ENCODE results near the gene NSD2. TPM values are rescaled to one million over a fixed set of nuclear protein-coding genes. Genes with fewer than 3 reads are reported as not detected.

The NSD2 gene
- total RNA-seq, 1 experiment from 2014 or later: 136 TPM

- peaks cover 28% of the 10 kb centered on the region for H3K27me3 Mint-ChIP-seq (ENCODE audit: low read depth)
- no peak overlapping the region for H3K9ac ChIP-seq (ENCODE audit: extremely low read depth, insufficient read length, low read length)
- no peaks in the 10 kb centered on the region for H4K20me1 ChIP-seq (ENCODE audit: control insufficient read depth, insufficient read depth, insufficient read length)
- H2BK12ac ChIP-seq (ENCODE audit: insufficient read length, low read depth, low read length): no peak overlapping the region
- H4K91ac ChIP-seq (ENCODE audit: insufficient read length, low read depth, low read length): no peak overlapping the region
- H2BK20ac ChIP-seq (ENCODE audit: low read depth, low read length, poor library complexity, severe bottlenecking): no peak overlapping the region
- no peak overlapping the region for H2BK5ac ChIP-seq (ENCODE audit: insufficient read length, low read length)
- H3K4me1 ChIP-seq (ENCODE audit: insufficient read depth, low read length): no peaks in the 10 kb centered on the region
- peaks cover 5 to 11% (median 6%) of the 10 kb centered on the region in 3 experiments for H3K36me3 Mint-ChIP-seq (ENCODE audit: insufficient read depth in 1 of 3, low read depth in 3 of 3)
- H3K27ac Mint-ChIP-seq: no peak overlapping the region
- peaks cover 13% of the 10 kb centered on the region for H3K23me2 ChIP-seq (ENCODE audit: insufficient read length, low read depth, low read length, poor library complexity, severe bottlenecking)
- WGBS (ENCODE audit: extremely low coverage, insufficient read length, low lambda C conversion rate): no CpG with 5 or more reads among the region's 9 CpGs
- H3K79me1 ChIP-seq (ENCODE audit: insufficient read depth, low read depth, low read length, poor library complexity, severe bottlenecking): no peaks in the 10 kb centered on the region
- no peak overlapping the region for H4K8ac ChIP-seq (replicated peaks; ENCODE audit: insufficient read length, low read depth, low read length)
- no peak overlapping the region for H3K56ac ChIP-seq (ENCODE audit: insufficient read length, low read depth, low read length)
- peak overlapping the region in 1 of 2 experiments; percentile 47; a peak in 1 of 5 replicates for H3K4me3 Mint-ChIP-seq
- no peak overlapping the region for H3K4me2 ChIP-seq (ENCODE audit: insufficient read depth, insufficient read length, low read length)
- H3K9me3 ChIP-seq (ENCODE audit: control insufficient read depth, low read depth, low read length): no peaks in the 10 kb centered on the region
- H2AFZ ChIP-seq (ENCODE audit: low read length): no peak overlapping the region
- H3K18ac ChIP-seq (ENCODE audit: insufficient read length, low read depth, low read length): no peak overlapping the region
- no peak overlapping the region; the same call in 1 of the 2 replicates for H3K14ac ChIP-seq (ENCODE audit: insufficient read depth, low read length)
- no peak for DNase-seq
- no peak for TF ChIP-seq CTCF (conservative IDR thresholded peaks at IDR 0.05)
- H3K27me3 ChIP-seq (ENCODE audit: insufficient read depth, low read length): peaks cover 14% of the 10 kb centered on the region
- H3K9me3 Mint-ChIP-seq: no peaks in the 10 kb centered on the region
- no peak overlapping the region for H2BK120ac ChIP-seq (ENCODE audit: low read depth, low read length, poor library complexity, severe bottlenecking)
- no peak overlapping the region for H2AK5ac ChIP-seq (ENCODE audit: insufficient read length, low read length)
- no peak overlapping the region for H3K4ac ChIP-seq (ENCODE audit: low read depth, low read length)
- H3K27ac ChIP-seq (ENCODE audit: insufficient read length, low read depth, low read length): no peak overlapping the region
- H2BK15ac ChIP-seq (ENCODE audit: low read depth, low read length): no peak overlapping the region
- no peak overlapping the region for H3K23ac ChIP-seq (ENCODE audit: insufficient read length, low read depth, low read length)
- no peak overlapping the region for H4K5ac ChIP-seq (ENCODE audit: insufficient read length, low read depth, low read length)
- H3K4me1 Mint-ChIP-seq: peaks cover 15 to 23% of the 10 kb centered on the region in 2 experiments
- peaks cover 2% of the 10 kb centered on the region; the same call in 1 of the 2 replicates for H3K79me2 ChIP-seq (ENCODE audit: insufficient read depth, low read length)
- no peak overlapping the region for H3T11ph ChIP-seq (ENCODE audit: low read length)
These were observed 18.1 kb upstream of the NSD2 start for GRCh38 chr4:1852904-1853623.

Data from H9 (cell line).